GM18508 (cell line): ENCODE measurements around the gene DNAJC2.
"Not testable (repeated sequence)": the region's sequence is repeated elsewhere in the genome, so short reads cannot be mapped to it uniquely, and the experiment has no call there.

Experiments
- ATAC-seq: cut with Tn5 transposase; IDR thresholded peaks from one replicate; pipeline ENCODE4 v1.9.1; 2021; ENCODE audit warnings: moderate number of reproducible peaks; ENCODE audit not compliant: insufficient read depth, unreplicated experiment

Gene DNAJC2

DNA sequence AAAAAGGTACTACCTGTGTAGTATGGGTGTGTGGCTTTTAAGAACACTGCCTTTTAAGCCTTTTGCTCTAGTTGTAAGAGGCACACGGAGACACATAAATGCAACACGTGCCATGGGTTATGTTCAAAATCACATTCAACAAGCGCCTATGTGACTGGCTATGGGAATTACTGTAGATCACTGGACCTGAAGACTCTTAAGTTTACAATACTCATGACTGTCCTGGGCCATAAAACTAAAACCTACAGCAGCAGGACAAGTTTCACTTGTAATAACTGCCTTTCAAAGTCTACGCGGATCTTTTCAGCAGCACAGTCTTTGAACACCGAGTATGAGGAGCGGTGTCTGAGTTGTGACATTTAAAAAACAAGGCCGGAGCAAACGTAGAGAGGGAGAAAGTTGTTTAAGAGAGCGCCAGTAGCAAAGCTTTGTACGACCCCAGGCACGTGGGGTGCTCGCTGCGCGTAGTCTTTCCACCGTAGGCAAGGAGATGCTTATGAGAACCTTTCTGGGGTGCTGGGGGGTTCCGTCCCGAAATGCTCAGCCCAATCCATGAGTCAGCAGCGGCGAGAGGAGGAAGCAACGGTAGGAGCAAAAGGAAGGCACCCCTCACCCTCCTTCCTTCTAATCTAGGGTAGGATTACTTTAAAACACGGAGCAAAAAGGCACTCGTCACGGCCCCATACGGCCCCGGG, 662 bp downstream of the DNAJC2 start:
- no peak for ATAC-seq

DNA sequence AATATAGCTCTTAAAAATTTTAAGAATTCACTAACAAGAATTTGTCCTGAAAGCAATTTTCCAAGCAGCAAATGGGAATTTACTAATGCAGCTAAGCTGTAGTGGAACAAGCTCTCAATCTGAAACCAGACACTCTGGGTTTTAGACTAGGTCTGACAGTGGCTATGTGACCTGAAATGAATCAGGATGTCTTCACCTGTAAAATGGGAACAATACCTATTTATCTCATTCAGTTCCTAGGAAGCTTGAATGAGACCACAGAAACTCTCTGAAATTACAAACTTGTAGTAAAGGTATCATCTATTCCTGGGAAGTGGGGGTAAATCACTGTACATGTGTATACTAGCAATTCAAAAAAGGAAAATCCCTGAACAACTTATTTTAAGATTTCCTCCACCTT, 1.2 kb downstream of the DNAJC2 start:
- no peak for ATAC-seq

DNA sequence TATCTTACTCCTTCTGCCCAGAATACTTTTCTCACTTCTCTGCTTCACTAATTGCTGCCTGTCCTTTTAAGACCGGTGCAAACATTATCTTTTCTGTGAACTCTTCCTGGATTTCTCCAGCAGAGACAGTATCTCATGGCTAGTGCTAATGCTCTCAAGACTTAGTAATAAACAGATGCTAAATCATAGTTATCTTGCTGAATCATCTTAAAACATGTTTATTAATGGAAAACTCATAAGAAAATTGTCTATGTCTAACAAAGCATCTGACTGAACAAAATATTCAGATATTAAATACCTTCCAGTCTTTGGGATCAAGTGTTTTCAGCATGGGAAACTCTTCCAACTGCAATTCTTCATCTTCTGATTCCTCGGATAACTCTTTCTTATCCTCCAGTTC, 3.1 kb downstream of the DNAJC2 start:
- no peak for ATAC-seq

DNA sequence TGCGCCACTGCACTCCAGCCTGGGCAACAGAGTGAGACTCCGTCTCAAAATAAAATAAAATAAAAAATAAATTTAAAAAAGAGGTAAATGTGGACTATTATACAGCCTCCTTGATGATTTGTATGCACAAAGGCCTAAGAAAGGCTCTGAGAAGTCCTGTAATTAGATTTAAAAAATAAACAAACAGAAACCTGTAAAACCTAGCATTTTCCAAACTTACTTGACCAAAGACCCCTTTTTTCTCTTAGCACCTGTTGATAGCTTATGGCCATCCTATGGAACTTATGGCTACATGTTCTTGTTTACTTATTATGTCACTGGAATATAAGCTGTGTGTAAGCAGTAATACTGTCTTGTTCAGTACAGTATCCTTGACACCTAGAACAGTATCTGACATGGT, 5.7 kb downstream of the DNAJC2 start:
- ATAC-seq: no peak

DNA sequence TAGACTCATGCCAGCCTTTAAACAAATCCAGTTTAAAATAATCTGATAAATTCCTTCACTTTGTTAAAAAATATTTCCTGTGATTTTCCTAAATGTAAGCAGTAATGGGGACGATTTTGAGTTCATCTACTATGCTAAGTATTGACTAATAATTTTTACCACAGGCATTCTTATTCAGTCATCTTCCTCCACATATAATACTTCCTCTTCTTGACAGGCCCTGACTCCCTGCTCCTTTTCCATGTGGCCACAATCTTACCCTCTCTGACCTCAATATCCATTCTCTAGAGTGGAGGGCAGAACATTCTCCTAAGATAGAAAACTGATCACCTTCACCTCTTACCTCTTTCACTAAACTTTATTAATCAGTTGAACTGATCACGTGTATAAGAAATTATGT, 7.8 kb downstream of the DNAJC2 start:
- no peak for ATAC-seq

DNA sequence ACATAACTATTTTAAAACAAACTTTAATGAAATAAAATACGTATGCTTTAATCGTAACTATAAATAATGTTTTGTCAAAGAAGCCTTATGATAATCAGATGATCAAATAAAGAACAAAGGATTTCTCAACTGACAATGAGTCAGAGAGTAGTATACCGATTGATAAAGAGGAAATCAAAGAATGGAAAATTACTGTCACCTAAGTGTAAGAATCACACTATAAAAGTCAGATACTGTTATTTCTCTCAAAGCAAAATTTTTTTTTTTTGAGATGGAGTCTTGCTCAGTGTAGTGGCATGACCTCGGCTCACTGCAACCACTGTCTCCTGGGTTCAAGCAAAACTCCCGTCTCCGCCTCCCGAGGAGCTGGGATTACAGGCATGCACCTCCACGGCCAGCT, 18.8 kb downstream of the DNAJC2 start:
- no peak for ATAC-seq

DNA sequence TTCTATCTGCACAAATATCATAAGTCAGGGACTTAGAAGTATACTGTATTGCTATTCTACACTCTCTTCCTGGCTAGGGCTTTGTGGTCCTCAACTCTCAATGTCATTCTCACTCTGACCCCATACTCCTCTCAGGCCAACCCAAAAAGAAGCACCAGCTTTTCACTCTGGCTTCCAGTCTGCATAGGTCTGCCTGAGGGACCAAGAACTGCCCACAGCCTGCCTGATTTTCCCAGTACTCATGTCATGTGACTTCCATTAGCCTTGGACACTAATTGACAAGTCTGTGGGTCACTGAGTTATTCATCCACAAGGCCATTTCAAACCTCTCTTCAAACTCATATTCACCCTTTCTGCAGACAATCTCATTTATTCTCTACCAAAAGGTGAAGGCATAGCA, 27.6 kb downstream of the DNAJC2 start:
- ATAC-seq: no peak

DNA sequence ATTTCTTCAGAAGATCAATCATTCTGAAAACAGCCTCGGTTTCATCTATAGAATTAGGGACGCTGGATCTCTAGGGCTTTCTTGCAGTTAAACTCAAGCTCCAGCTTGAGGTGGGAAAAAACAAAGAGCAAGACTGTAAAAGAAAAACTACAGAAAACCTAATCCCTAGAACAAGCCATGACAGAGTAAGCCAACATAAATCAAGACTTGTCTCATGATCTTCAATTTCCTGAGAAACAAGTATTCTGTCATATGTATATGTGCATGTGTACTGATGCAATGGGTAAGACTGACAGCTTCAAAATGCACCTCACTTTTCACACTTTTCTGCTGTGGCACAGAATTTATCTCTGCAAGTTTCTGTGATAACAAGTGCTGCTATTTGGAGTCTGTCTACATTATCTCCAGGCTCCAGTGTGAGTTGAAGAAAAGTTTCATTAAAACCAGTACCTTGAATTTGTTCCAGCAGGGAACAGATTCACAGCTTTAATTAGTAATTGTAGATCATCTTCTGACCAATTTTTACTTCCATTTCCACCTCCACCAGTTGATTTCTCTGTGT, 28.1 kb downstream of the DNAJC2 start:
- no peak for ATAC-seq

DNA sequence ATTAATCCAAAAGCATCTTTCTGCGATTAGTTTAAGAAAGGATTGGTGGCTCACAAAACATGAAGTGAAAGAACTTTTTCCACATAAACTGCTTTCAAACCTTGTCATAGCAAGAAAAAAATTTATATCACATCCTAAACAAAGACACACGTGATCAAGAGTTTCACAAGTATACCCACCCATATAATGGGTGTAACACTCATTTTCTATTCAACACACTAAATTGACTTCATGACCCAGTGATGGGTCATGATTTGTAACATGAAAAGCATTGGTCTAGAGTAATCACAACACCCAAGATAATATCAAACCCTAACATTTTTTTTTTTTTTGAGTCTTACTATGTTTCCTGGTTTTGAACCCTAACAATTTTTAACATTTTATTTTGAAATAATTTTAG, 29.7 kb downstream of the DNAJC2 start:
- ATAC-seq: no peak

DNA sequence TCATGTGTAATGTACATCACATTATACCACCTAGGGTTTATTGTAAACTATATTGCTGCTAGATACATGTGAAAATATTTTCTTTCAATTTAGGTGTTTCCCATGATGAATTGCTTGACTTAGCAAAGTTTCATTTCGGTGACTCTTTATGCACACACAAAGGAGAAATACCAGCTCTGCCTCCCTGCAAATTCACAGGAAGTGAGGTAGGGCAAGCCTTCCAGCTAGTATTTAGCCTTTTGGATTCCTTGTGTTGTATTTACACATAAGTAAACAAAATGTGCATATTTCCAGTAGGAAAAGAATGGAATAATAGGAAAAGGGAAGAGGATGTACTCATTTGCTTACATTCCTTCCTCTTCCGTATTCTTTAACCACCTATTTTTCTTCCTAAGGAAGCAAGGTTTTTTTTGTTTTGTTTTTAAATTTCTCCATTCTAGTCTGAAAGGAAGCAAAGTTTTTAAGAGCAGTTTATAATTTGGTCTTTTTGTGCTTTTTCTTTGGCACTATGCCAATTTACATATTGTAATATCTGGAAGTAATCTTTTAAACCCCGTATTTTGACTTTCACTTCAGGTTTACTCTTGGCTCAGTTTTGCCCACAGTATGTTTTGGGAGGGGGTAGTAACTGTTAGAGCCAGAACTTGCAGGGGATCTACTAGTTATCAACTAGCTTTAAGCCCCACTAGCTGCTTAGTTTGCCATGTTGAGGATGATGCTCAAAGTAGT, 36.9 kb downstream of the DNAJC2 start:
- no peak for ATAC-seq

DNA sequence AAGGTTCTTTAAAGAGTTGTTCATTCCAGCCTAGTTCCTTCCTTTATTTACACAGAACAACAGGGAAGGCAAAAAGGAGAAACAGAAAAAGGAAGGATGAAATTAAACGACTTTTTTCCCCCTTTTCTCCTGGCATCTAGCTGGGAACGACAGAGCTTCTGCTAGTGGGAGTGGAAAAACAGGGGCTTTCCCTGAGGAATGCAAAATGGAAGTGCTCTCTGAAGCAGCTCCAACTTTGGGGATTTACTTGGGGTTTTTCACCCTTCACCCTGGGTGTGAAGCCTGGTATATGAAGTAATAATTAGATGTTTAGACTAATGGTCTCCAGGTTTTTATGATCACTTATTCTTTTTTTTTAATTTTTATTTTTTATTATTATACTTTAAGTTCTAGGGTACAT, 43.1 kb downstream of the DNAJC2 start:
- no peak for ATAC-seq

DNA sequence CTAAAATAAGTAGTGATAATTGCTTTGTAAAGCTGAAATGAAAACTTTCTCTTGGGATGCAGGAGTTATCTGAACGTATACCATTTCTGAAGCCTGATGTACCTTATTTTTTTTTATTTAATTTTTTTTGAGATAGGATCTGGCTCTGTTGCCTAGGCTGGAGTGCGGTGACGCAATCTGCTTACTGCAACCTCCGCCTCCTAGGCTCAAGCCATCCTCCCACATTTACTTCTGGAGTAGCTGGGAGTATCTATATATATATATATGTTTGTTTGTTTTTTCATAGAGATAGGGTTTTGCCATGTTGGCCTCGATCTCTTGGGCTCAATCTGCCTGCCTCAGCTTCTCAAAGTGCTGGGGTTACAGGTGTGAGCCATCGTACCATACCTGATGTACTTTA, 44.9 kb downstream of the DNAJC2 start:
- no peak for ATAC-seq

DNA sequence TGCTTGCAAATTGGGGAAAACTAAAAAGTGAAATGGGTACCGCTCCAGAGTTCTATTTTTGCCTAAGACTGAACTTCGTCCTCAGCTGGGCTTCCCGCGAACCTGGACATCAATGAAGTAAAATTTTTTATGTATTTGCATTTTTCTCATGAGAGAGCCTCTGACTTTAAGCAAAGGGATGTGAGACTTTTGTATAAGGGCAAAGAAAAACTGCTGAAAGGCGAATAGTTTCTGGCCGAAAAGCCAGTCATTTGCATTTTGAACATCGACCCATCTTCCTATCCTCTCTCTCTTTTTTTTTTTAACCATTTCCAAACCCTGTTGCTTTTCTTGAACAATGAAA, 46.8 kb downstream of the DNAJC2 start:
- no peak for ATAC-seq

DNA sequence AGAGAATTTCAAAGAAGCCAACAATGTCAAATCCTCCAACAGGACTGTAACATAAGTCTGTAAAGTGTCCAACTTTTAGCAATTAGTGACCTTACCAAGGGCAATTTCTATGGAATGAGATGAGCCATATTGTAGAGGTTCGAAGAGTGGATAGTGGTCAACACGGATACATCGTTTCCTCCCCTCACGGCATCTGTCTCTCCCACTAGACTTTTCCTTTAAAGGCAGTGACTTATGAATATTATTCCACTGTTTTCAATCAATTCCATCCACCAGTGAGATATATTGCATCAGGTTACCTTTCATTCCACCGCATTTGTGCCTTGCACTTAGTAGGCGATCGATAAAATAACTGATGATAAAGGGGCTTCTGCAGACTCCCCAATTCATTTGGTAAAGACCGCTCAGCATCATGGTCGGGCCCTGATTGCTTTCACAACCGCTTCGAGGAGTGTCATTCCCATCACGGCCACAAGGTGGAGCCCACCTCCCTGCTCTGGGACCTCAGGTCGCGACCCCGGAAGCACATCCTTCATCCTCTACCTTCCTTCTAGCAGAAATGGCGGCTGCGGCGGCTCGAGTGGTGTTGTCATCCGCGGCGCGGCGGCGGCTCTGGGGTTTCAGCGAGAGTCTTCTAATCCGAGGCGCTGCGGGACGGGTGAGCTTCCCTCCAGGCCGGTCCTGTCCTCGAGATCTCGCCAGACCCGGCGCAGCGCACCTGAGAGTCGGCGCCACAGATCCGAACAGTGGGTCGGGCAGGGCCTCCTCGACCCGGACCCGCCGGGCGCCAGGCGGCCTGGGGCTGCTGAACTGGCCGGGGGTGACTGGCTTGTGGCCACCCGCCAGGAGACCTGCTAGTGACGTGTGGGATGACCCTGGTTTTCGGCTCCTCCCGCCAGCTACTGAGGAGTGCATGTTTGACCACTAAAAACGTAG, 47.4 kb downstream of the DNAJC2 start, which contains the start of gene PMPCB:
Gene PMPCB (plus strand): TSS at position 535 of the 936 bp plus-strand sequence. CDS start 25 bp downstream, at position 560.
- ATAC-seq: peak; percentile 69

DNA sequence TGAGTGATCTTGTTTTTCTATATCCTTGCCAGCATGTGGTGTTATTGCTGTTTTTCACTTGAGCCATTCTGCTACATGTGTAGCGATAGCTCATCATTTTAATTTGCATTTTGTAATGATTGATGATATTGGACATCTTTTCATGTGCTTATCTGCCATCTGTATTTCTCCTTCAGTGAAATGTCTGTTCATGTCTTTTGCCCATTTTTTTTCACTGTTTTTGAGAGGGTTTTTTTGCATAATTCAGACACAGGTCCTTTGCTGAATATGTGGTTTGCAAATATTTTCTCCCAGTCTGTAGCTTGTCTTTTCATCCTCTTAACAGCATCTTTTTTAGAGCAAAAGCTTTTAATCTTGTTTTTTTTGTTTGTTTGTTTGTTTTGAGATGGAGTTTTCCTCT, 51.0 kb downstream of the DNAJC2 start:
- no peak for ATAC-seq

DNA sequence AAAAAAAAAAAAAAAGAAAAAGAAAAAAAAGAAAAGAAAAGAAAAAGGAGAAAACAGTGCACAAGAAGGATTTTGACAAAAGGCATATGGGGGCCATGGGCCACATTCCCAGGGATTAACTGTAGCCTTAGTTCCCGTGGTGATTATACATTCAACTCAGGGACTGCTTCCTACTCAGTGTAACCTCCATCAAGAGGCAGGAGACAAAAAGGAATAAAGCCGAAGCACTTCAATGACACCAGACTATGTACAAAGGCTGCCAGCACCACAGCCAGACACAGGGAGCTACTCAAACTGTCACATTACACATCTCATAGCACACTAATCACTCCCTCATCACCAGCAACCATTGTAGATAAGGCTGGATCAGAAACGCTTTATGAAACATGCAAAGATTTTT, 52.4 kb downstream of the DNAJC2 start:
- no peak for ATAC-seq

DNA sequence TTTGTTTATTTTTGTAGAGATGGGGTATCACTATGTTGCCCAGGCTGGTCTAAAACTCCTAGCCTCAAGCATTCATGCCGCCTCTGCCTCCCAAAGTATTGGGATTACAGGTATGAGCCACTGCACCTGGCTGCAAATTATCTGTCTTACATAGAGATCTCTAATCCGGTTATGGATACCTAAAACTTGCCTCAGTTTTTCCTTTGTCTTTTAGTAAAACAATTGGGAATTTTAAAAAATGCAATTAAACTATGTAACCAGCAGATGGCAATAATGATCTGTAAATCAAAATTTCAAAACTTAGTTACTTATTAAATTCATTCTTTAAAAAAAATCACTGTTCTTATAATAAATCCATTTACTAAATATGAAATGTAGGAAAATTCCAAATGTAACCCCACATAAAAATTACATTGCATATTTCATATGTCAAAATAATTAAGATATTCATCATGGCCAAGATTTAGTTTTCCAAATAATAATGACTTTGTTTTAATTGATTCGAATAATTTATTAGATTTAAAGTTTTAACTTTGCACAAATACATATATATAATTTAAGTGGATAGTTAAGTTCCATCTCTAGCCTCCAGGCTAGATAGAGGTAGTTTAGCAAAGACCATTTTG, 61.7 kb downstream of the DNAJC2 start:
- ATAC-seq: not testable (repeated sequence)

DNA sequence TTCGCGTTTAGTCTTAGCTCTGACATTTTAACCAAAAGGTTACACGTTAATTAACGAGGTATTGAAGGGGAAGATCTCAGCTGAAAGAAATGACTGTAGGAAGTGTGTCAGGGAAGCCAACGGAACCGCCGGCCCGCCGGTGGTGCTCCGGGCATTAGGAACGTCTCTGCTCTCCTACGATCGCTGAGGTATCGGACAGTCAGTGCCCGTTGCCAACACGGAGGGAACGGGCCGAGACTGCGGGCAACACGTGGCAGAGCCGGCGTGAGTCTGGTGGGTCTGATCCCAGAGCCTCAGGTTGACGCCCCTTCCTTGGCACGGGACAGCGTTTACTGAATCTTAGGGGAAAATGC, 63.8 kb downstream of the DNAJC2 start:
- peak; percentile 22 for ATAC-seq

DNA sequence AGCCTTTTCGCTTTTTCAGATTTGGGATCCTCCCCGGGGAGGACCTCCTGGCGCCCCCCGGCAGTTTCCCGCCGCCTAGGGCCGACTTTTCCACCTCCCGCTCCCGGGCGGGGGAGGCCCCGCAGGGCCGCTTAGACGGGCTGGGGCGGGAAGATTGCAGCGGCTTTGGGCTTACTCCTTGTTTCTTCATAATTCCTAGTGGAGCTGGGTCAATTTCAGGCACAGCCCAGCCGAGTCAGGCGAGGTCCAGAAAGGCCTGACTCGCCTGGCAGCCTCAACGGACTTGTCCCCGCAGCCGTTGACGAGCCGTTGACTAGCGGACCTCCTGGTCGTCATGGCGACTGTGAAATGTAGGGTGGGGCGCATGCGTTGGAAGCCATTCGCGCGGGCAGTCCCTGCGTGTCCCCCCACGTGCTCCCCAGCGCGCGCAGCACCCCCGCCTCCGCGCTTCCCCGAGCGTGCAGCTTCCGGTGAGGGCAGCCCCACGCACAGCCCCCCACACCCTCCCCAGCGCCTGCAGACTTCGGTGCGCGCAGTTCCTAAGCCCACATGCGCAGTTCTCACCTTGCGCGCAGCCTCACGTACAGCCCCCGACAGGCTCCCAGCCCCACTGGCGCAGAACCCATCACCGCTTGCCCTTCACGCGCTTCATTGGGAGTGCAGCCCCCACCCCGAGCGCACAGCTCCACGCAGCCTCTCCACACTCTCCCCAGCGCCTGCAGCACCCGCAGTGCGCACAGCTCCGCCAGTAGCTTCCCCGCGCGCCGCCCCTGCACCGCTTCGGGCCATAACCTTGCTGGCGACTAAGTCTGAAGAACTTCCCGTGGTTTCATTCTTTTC, 64.4 kb downstream of the DNAJC2 start:
- peak; percentile 74 for ATAC-seq

DNA sequence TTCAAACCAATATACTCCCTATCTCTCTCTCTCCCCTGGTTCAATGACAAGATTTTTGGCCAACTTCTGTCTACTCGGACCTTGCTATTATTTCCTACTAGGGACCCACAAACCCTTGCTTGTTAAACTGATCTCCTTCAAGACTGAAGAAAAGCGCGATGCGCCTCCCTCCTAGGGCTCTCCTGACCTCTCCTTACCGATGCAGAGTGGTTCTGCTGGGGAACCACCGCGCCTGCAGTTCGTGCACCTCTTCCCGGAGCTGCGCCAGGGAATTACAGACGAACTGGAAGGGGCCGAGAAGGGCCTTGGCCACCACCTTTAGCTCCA, 65.0 kb downstream of the DNAJC2 start:
- peak; percentile 34 for ATAC-seq
